ENCODE results near the gene GRAP. TPM values are rescaled to one million over a fixed set of nuclear protein-coding genes. Genes with fewer than 3 reads are reported as not detected.

Gene GRAP
- total RNA-seq, 1 experiment from 2014 or later = 0.26 TPM

DNA sequence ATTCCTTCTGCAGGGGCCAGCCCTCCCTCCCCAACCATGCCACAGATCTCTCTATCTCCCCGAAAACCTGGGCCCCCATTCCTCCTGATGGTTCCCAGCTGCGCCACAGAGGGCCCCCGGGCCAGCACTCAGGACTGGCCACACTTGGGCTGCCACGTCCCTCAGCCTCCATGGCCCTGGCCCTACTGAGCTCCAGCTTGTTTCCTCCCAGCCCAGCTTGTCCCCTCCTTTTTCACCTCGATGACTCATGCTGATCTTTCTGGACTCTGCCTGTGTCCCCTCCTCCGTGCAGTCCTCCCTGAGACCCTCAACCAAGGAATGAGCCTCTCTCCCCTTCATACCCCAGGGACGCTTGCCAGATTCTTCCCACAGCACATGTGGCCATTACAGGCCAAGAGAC, 31.3 kb downstream of the GRAP start:
- no peaks in the 10 kb centered on the region for H3K36me3 ChIP-seq (ENCODE audit: insufficient read depth, low read length, poor library complexity, severe bottlenecking)
- no peaks in the 10 kb centered on the region for H3K4me1 ChIP-seq (ENCODE audit: insufficient read depth, low read length, poor library complexity, severe bottlenecking)
- TF ChIP-seq, protein P1, sequence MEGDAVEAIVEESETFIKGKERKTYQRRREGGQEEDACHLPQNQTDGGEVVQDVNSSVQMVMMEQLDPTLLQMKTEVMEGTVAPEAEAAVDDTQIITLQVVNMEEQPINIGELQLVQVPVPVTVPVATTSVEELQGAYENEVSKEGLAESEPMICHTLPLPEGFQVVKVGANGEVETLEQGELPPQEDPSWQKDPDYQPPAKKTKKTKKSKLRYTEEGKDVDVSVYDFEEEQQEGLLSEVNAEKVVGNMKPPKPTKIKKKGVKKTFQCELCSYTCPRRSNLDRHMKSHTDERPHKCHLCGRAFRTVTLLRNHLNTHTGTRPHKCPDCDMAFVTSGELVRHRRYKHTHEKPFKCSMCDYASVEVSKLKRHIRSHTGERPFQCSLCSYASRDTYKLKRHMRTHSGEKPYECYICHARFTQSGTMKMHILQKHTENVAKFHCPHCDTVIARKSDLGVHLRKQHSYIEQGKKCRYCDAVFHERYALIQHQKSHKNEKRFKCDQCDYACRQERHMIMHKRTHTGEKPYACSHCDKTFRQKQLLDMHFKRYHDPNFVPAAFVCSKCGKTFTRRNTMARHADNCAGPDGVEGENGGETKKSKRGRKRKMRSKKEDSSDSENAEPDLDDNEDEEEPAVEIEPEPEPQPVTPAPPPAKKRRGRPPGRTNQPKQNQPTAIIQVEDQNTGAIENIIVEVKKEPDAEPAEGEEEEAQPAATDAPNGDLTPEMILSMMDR (conservative IDR thresholded peaks at IDR 0.05; ENCODE audit: low read depth, low read length) = no peak
- TF ChIP-seq EZH2 (IDR thresholded peaks at IDR 0.05; ENCODE audit: borderline replicate concordance, low read depth, low read length, poor library complexity, severe bottlenecking) = no peak
- no peak overlapping the region for H3K4me3 ChIP-seq (ENCODE audit: low read depth, low read length, poor library complexity, severe bottlenecking)
- no peaks in the 10 kb centered on the region for H3K27me3 ChIP-seq (replicated peaks; ENCODE audit: insufficient read depth, low read depth, low read length, poor library complexity)
- no TSS peak for BruUV-seq (replicated peaks)
- H3K27ac ChIP-seq (ENCODE audit: low read depth, low read length, poor library complexity, severe bottlenecking) = no peak overlapping the region
- POLR2A ChIA-PET (ENCODE audit: low non-redundant PET) = no interaction called here
- intact Hi-C loops (cut with micrococcal nuclease; ENCODE audit: unreplicated experiment) = no loop called here
- DNase-seq (ENCODE audit: low spot score) = no peak
- CTCF ChIA-PET = no interaction called here
- no peaks in the 10 kb centered on the region for H3K9me3 ChIP-seq (ENCODE audit: low read depth, low read length, poor library complexity, severe bottlenecking)

DNA sequence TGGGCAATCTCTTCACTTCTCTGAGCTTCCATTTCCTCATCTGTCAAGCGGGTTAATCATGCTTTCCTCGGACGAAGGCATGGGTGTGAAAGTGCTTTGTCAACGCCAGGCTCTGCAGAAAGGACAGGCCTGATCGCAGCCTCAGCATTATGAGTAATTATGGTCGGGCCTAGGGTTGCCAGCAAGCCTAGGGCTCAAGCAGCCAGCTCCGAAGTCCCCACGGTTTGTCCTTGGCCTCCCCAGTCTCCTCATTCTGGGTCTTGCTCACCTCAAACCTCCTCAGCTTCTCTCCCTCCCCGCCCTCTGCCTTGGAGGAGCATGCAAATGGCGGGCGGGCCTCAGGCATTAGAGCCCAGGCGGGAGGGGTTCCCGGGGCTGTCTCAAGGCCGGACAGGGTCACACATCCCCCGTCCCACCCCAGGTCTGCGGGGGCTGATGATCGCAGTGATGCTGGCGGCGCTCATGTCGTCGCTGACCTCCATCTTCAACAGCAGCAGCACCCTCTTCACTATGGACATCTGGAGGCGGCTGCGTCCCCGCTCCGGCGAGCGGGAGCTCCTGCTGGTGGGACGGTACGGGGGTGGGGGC, 32.0 kb downstream of the GRAP start:
- Histone ChIP-seq H3K4me1 (ENCODE audit: insufficient read depth, low read length, poor library complexity, severe bottlenecking) (no peaks in the 10 kb centered on the region), H3K4me3 (ENCODE audit: low read depth, low read length, poor library complexity, severe bottlenecking) (no peak overlapping the region), H3K9me3 (ENCODE audit: low read depth, low read length, poor library complexity, severe bottlenecking) (no peaks in the 10 kb centered on the region), H3K27ac (ENCODE audit: low read depth, low read length, poor library complexity, severe bottlenecking) (no peak overlapping the region), H3K36me3 (ENCODE audit: insufficient read depth, low read length, poor library complexity, severe bottlenecking) (no peaks in the 10 kb centered on the region), H3K27me3 (replicated peaks; ENCODE audit: insufficient read depth, low read depth, low read length, poor library complexity) (no peaks in the 10 kb centered on the region)
- intact Hi-C loops (cut with micrococcal nuclease; ENCODE audit: unreplicated experiment) = no loop called here
- no peak for DNase-seq (ENCODE audit: low spot score)
- no TSS peak for BruUV-seq (replicated peaks)
- TF ChIP-seq, protein P1 (conservative IDR thresholded peaks at IDR 0.05; ENCODE audit: low read depth, low read length) = no peak
- TF ChIP-seq EZH2 (IDR thresholded peaks at IDR 0.05; ENCODE audit: borderline replicate concordance, low read depth, low read length, poor library complexity, severe bottlenecking) = no peak
- ChIA-PET POLR2A (ENCODE audit: low non-redundant PET) (no interaction called here), CTCF (no interaction called here)

DNA sequence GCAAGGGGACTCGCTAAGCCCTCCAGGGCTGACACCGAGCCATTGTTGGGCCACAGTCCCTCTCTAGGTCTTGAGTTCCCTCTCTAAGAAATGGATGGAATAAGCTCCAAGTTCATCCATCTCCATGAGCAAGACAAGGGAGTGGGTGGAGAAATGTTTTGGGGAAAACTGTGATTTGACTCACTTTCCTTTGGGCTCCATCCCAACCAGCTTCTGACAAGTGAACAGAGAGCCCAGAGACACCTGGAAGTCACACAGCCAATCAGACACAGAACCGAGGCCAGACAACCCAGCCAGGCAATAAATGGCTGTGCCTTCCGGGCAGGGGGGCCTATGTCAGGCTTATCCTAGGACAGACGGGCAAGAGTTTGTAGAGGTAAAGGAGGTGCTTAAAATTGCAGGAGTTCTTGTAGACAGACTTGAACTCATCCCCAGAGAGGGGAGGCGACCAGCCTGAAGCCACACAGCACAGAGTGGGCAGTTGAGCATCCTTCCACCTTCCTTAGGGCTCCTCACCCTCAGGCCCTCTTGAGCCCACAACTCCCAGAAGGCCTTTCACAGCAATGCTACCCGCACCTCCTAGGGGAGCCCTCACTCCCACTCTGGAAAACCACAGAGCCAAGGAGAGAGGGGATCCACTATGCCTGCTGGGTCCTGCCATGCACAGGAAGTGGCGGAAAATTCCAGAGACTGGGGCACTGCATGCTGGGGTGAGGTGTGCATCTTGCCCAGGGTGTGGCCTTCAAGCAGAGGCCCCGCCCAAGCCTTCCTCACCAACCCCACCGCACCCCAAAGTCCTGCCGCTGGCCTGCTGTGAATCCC, 32.7 kb downstream of the GRAP start:
- Histone ChIP-seq H3K9me3 (ENCODE audit: low read depth, low read length, poor library complexity, severe bottlenecking) (no peaks in the 10 kb centered on the region), H3K27ac (ENCODE audit: low read depth, low read length, poor library complexity, severe bottlenecking) (no peak overlapping the region), H3K4me3 (ENCODE audit: low read depth, low read length, poor library complexity, severe bottlenecking) (no peak overlapping the region), H3K27me3 (replicated peaks; ENCODE audit: insufficient read depth, low read depth, low read length, poor library complexity) (no peaks in the 10 kb centered on the region), H3K4me1 (ENCODE audit: insufficient read depth, low read length, poor library complexity, severe bottlenecking) (no peaks in the 10 kb centered on the region), H3K36me3 (ENCODE audit: insufficient read depth, low read length, poor library complexity, severe bottlenecking) (no peaks in the 10 kb centered on the region)
- TF ChIP-seq EZH2 (IDR thresholded peaks at IDR 0.05; ENCODE audit: borderline replicate concordance, low read depth, low read length, poor library complexity, severe bottlenecking) = no peak
- TF ChIP-seq, protein P1 (conservative IDR thresholded peaks at IDR 0.05; ENCODE audit: low read depth, low read length) = no peak
- no TSS peak for BruUV-seq (replicated peaks)
- intact Hi-C loops (cut with micrococcal nuclease; ENCODE audit: unreplicated experiment) = no loop called here
- no peak for DNase-seq (ENCODE audit: low spot score)
- ChIA-PET CTCF (no interaction called here), POLR2A (ENCODE audit: low non-redundant PET) (no interaction called here)
